Stimulated activated CD4-positive, alpha-beta T cell treated with anti-CD3 and anti-CD28 coated beads, Interleukin-12 subunit alpha, Interleukin-12 subunit beta, amount 100 ng/mL, for 4 hours (primary cell): ENCODE results near the gene HOOK2.
"Not testable (repeated sequence)": the region's sequence is repeated elsewhere in the genome, so short reads cannot be mapped to it uniquely, and the experiment has no call there.

Source experiments
- DNase-seq: peaks from one replicate; pipeline ENCODE4 v3.0.0-alpha.2; 2020

The HOOK2 gene

DNA sequence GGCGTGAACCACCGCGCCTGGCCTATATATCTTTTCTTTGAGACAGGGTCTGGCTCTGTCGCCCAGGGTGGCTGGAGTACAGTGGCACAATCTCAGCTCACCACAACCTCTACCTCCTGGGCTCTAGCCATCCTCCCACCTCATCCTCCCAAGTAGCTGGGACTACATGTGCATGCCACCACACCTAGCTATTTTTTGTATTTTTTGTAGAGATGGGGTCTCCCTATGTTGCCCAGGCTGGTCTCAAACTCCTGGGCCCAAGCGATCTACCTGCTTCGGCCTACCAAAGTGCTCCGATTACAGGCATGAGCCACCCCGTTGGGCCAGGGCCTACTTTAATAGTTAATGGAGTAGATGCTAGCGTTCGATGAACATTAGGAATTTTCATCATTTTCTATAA lies 55.1 kb downstream of the HOOK2 start:
- no peak for DNase-seq

DNA sequence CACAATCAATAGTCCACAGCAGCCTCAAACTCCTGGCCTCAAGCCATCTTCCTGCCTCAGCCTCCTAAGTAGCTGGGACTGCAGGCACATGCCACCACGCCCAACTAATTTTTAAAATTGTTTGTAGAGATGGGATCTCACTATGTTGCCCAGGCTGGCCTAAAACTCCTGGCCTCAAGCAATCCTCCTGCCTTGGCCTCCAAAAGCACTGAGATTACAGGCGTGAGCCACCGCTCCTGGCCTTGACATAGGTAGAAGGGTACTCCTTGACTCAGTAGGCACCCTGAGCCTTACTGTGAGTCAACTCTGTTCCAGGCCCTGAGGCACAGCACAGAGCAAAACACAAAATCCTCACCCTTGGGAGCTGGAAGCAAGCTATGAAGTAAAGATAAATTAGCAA lies 59.4 kb downstream of the HOOK2 start:
- no peak for DNase-seq

DNA sequence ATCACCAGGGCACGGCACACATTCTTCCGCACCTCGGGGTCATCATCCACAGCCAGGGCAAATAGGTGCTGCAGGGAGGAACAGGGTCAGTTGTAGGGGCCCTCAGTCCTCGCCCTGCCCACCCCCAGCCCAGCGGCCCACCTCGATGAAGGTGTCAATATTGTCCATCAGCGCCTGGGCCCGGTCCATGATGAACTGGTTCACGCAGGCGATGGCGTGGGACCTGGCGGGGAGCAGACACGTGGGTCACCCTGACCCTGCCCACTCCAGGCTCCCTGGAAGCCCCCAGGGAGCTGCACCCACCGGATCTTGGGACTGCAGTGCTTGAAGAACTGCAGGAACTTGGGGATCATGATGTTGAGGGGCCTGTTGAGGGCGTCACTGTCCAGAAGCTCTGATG lies 60.2 kb downstream of the HOOK2 start:
- no peak for DNase-seq

DNA sequence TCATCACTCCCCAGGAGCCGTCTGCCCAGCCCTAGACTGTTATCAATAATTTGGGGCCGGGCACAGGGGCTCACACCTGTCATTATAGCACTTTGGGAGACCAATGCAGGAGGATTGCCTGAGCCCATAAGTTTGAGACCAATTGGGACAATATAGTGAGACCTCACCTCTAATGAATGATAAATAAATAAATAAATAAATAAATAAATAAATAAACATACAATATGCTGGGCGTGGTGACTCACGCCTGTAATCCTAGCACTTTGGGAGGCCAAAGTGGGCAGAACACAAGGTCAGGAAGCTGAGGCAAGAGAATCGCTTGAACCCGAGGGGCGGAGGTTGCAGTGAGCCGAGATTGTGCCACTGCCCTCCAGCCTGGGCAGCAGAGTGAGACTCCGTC lies 62.0 kb downstream of the HOOK2 start:
- DNase-seq, result not testable (repeated sequence)
